ENCODE measurements around the gene TRIM62.
"Not testable (repeated sequence)": the region's sequence is repeated elsewhere in the genome, so short reads cannot be mapped to it uniquely, and the experiment has no call there.

Gene TRIM62

GRCh38 chr1:33131191-33131590, 50.7 kb downstream of the TRIM62 start:
- DNase-seq, result no peak

- peak; percentile 81 for DNase-seq
These were observed 51.5 kb downstream of the TRIM62 start for GRCh38 chr1:33130297-33130696.

GRCh38 chr1:33128781-33129180, 53.1 kb downstream of the TRIM62 start:
- no peak for DNase-seq

GRCh38 chr1:33127001-33127823, 54.6 kb downstream of the TRIM62 start:
- DNase-seq, result peak; percentile 100

- DNase-seq, result no peak
These were observed 55.3 kb downstream of the TRIM62 start for GRCh38 chr1:33126411-33127000.

GRCh38 chr1:33124647-33125046, 57.2 kb downstream of the TRIM62 start:
- DNase-seq, result not testable (repeated sequence)

GRCh38 chr1:33123266-33123665, 58.6 kb downstream of the TRIM62 start:
- no peak for DNase-seq

- no peak for DNase-seq
These were observed 59.2 kb downstream of the TRIM62 start for GRCh38 chr1:33122483-33123178.

GRCh38 chr1:33121728-33122127, 60.1 kb downstream of the TRIM62 start:
- no peak for DNase-seq

GRCh38 chr1:33120436-33121231, 61.2 kb downstream of the TRIM62 start:
- no peak for DNase-seq

GRCh38 chr1:33119532-33120217, 62.2 kb downstream of the TRIM62 start:
- no peak for DNase-seq

- DNase-seq, result no peak
These were observed 62.8 kb downstream of the TRIM62 start for GRCh38 chr1:33119050-33119449.

- no peak for DNase-seq
These were observed 63.6 kb downstream of the TRIM62 start for GRCh38 chr1:33118274-33118673.

GRCh38 chr1:33117440-33118085, 64.3 kb downstream of the TRIM62 start:
- no peak for DNase-seq

- no peak for DNase-seq
These were observed 69.9 kb downstream of the TRIM62 start for GRCh38 chr1:33111965-33112364.

- DNase-seq, result no peak
These were observed 71.4 kb downstream of the TRIM62 start for GRCh38 chr1:33110477-33110876.

GRCh38 chr1:33100119-33100415, 81.8 kb downstream of the TRIM62 start:
- DNase-seq, result not testable (repeated sequence)

- DNase-seq, result peak; percentile 90
These were observed 82.3 kb downstream of the TRIM62 start for GRCh38 chr1:33099290-33100118.

GRCh38 chr1:33098371-33098770, 83.5 kb downstream of the TRIM62 start:
- DNase-seq, result peak; percentile 31

GRCh38 chr1:33097762-33098161, 84.1 kb downstream of the TRIM62 start:
- no peak for DNase-seq

GRCh38 chr1:33097137-33097611, 84.7 kb downstream of the TRIM62 start:
- no peak for DNase-seq
